Body of pancreas (tissue), 4 donors: Measurements from ENCODE around the gene UPF2.

ENCODE experiments used
- CTCF ChIP-seq, 7 experiments: fragments of 450-650 bp in 4 of 7; fragments of 200-600 bp in 3 of 7; sonication (generic) in 3 of 7; IDR thresholded peaks; one replicate each; pipeline ENCODE4 v1.5.1; 2016 to 2019; ENCODE audit warnings: antibody characterized with exemption in 7 of 7
- POLR2A ChIP-seq, 3 donors: fragments of 450-650 bp; IDR thresholded peaks; one replicate each; pipeline ENCODE4 v1.6.1; 2016; ENCODE audit warnings: antibody characterized with exemption in 3 of 3, mild to moderate bottlenecking in 2 of 3

- TF ChIP-seq CTCF (IDR thresholded peaks at IDR 0.05) (no peak), POLR2A (IDR thresholded peaks at IDR 0.05) (no peak)
These were observed 171.7 kb downstream of the UPF2 start for GRCh38 chr10:11870900-11871400.
